GM21619 (cell line): Measurements from ENCODE around the gene FADS3.
"Not testable (repeated sequence)": the region's sequence is repeated elsewhere in the genome, so short reads cannot be mapped to it uniquely, and the experiment has no call there.

Source experiments
- ATAC-seq: cut with Tn5 transposase; IDR thresholded peaks from one replicate; pipeline ENCODE4 v1.9.1; 2021; ENCODE audit not compliant: unreplicated experiment

FADS3 gene

DNA sequence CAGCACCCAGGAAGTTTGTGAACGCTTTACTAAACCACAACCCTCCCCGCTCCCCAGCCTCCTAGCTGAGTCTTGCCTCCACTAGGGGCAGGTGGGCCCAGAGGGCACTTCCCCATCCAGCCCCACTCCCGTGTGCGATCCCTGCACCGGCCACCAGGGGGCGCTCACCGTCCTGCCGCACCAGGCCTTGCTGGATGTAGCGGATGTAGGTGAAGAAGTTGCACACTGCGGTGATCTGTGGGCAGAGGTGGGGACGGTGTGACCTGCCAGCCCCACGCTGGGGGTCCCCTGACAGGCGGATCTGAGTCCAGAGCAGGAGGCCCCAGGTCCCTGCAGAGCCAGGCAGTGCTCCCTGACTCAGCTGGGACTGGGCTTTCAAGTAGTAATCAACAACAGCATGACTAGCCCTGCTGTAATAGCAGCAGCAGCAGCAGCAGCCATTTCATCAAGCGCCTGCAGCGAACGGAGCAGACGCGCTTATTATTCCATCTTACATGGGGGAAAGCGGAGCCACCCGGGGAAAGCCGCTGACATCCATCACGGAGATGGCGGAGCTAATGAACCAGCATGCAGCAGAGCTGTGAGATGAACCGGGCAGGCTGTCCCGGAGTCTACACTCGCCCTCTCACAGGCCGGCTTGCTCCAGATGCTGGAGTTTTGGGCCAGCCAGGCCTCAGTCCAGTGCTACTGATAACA is 7.9 kb upstream of the FADS3 start:
- peak; percentile 62 for ATAC-seq

DNA sequence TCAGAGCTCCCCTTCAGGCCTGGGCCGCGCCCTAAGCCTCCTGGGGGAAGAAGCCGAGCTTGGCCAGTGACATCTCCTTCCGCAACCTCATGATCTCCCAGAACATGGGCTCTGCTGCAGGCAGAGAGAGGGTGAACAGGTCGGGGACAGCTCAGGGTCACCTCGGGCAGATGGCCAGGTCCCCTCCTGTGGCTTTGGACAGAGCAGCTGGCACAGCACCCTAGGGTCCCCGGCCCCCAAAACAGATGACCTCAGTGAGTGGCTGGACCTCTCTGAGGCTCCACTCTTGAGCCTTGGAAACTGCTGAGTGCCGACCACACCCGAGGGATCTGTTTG is 6.9 kb upstream of the FADS3 start:
- no peak for ATAC-seq

- ATAC-seq: no peak
These were observed 6.3 kb upstream of the FADS3 start for GRCh38 chr11:61897387-61898246.

GRCh38 chr11:61896665-61897386 is 5.5 kb upstream of the FADS3 start:
- ATAC-seq: no peak

- no peak for ATAC-seq
These were observed 4.3 kb upstream of the FADS3 start for GRCh38 chr11:61895718-61896059.

DNA sequence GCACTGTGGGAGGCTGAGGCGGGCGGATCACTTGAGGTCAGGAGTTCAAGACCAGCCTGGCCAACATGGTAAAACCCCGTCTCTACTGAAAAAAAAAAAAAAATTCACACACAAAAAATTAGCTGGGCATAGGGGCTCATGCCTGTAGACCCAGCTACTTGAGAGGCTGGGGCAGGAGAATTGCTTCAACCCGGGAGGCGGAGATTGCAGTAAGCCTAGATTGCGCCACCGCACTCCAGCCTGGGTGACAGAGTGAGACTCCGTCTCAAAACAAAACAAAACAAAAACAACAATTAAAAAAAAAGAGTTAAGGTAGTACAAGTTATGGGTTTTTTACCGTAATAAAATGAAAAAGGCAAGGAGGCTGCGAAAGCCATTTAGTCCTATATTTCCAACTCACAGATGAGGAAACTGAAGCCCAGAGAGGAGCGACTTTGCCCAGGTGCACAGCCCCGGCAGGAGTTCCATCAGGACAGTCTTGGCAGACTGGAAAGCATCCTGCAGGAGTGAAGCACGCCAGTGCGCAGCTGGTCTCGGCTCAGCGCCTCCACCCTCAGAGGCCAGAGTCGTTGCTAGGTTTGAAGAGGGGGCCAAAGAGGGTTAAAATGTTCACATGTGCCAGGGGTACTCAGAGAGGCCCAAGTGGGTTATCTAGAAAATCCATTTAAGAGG is 3.8 kb upstream of the FADS3 start:
- no peak for ATAC-seq

DNA sequence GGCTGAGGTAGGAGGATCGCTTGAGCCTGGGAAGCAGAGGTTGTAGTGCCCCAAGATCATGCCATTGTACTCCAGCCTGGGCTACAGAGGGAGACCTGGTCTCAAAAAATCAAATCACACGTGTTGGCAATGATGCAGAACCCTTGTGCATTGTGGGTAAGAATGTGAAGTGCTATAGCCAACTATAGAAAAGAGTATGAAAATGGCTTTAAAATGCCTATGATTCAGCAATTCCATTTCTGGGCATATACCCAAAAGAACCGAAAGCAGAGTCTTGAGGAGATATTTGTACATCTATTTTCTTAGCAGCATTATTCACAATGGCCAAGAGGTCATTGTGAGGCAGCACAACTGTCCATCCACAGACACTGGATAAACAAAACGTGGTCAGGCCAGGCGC is 2.6 kb upstream of the FADS3 start:
- no peak for ATAC-seq

- peak; percentile 26 for ATAC-seq
These were observed 683 bp upstream of the FADS3 start for GRCh38 chr11:61892085-61892370.

- peak; percentile 30 for ATAC-seq
These were observed 615 bp downstream of the FADS3 start for GRCh38 chr11:61890529-61891330.

DNA sequence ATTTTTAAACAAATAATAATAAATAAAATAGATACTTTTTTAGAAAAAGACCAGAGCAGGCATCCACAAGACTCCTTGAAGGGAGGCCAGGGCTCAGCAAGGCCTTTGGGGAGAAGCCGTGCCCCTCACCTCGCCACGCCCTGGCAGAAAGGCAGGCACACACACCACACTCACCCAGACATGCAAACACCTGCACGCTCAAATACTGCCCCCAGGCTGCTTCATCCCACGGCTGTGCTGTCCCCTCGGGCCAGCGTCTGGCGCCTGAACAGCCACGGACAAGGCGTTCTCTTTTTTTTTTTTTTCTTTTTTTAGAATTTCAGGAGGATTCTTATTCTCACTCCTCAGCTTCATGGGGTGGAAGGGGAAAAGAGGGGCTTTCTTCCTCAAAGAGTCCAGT is 1.5 kb downstream of the FADS3 start:
- no peak for ATAC-seq

DNA sequence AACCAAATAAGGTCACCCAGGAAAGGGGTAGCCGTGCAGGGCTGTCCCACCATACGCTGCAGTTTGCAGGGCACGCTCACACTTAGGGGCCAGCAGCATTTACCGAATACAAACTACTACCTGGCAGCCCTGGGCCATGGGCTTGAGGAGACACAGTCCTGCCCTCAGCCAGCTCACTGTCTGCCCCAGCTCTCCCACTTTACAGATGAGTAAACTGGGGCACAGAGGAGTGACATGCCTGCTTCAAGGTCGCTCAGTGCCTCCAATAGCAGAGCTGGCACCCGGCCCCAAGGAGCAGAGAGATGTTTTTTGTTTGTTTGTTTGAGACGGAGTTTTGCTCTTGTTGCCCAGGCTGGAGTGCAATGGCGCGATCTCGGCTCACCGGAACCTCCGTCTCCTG is 2.8 kb downstream of the FADS3 start:
- no peak for ATAC-seq

GRCh38 chr11:61887839-61888494 is 3.4 kb downstream of the FADS3 start:
- no peak for ATAC-seq

DNA sequence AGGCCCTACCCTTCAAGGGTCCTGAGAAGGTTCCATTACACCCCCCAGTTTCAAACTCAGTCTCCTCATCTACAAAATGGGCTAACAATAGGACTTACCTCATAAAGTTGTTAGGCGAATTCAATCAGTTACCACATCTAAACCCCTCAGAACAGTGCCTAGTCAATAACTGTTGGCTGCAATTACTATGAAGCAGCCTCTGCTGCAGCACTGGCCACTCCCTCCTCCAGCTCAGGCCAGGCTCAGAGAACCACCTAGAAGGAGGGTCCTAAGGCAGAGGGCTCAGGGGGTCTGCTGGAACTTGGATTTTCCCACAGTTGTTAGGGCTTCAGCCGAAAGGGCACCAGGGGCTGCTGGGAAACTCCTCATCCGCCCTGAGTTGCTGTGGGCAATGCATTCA is 4.7 kb downstream of the FADS3 start:
- ATAC-seq: no peak

DNA sequence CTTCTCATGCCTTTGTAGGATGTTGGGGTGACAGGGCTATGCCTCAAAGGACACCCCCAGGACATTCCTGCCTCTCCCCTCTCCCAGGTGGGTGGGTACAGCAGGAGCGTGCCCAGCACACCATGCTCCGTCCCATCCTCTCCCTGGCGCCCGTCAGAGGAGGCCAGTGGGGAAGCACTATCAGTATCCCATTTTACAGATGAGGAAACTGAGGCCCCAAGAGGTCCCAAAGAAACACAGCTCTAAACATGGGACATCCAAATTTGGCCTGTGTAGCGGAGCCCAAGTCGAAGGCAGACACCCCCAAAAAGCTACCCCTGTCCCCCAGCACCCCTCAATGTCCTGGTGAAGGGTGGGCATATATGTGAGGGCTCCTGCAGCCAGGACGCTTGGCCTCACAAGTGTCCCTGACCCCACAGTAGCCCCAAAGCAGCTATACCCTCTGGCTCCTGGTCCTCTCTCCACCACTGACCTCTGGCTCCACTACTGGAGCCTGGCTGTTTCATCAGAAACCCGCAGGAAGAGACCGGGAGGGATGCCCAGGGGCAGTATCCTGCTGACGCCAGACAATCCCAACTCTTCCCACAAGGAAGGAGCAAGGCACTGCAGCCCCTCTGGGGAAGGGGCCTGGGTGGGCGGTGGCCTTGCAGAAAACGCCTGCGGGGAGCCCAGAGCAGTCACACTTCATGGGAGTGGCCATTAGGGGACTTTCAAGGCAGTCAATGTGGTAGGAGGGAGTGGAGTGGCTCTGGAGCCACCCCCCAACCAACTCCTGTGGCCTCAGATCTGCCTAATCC is 5.4 kb downstream of the FADS3 start:
- ATAC-seq: no peak

DNA sequence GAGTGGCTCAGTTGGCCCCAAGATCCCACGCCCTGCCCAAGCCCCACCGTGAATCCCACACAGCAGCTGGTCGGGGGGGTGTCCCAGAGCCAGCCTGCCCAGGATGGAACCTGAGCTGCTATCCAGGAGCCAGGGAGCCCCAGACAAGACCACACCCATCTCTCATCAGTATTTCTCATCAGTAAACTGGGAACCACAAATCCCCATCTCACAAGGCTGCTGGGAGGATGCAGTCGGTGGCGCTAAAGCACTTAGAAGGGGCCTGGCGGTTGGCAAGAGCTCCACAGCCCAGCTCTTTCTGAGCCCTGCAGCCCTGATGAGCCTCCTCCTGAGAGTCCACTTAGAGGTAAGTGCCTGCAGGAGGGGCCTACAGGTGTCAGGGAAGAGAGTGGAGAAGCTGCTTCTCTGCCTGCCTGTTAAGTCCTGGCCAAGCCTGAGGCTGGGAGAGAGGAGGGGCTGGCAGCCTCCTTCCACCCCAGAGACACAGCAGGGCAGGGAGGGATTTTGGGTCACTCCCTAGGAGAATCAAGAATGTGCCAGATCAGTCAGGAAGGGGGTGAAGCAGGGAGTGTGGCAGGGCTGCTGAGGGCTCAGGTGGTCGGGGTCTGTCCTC is 6.1 kb downstream of the FADS3 start:
- ATAC-seq: no peak

DNA sequence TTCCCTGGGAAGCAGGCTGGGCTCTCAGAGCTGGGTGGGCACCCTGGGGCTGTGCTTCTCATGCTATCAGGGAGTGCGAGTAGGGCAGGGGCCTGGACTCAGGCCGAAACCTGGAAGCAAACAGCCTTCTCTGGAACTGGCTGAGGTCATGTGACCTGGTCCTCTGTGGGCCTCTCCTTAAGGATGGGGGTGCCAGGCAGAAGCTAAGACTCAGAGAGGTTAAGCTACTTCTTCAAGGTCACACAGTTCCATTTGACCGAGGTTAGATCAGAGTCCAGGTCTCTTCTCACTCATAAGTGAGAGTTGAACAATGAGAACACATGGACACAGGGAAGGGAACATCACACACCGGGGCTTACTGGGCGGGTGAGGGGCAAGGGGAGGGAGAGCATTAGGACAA is 7.4 kb downstream of the FADS3 start:
- no peak for ATAC-seq

DNA sequence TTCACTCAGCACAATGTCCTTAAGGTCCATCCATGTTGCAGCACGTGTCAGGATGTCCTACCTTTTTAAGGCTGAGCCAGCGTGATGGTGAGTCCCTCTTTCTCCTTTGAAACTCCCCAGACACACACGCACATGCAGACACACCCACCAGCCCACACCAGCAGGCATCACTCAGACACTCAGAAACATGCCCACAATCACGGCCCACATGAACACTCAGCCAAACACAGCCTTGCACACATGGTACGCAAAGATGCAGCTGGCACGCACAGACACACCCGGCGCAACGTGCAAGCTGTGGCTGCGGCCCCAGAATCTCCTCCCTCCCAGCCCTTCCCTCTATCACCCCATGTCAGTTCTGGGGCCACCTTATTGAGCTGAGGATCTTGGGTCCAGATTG is 8.0 kb downstream of the FADS3 start:
- ATAC-seq: no peak

- no peak for ATAC-seq
These were observed 8.5 kb downstream of the FADS3 start for GRCh38 chr11:61882879-61883278.

- not testable (repeated sequence) for ATAC-seq
These were observed 9.1 kb downstream of the FADS3 start for GRCh38 chr11:61882267-61882666.
